Measurements from ENCODE around the gene TTBK1.

DNA sequence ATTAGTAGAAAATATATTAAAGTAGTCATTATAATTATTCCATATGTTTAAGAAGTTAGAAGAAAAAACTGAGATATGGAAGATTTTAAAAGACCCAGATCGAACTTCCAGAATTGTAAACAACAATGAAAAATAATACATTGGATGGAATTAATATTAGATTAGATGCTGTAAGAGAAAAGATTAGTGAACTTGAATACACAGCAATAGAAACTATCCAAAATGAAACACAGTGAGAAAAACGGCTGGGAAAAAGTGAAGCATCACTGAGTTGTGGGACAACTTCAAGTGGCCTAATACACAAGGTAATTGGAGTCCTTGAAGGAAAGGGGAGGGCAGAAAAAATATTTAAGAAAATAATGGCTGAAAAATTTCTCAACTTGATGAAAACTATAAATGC lies 4.2 kb upstream of the TTBK1 start:
- TF ChIP-seq POLR2A (IDR thresholded peaks at IDR 0.05): no peak
- TF ChIP-seq, protein P1, sequence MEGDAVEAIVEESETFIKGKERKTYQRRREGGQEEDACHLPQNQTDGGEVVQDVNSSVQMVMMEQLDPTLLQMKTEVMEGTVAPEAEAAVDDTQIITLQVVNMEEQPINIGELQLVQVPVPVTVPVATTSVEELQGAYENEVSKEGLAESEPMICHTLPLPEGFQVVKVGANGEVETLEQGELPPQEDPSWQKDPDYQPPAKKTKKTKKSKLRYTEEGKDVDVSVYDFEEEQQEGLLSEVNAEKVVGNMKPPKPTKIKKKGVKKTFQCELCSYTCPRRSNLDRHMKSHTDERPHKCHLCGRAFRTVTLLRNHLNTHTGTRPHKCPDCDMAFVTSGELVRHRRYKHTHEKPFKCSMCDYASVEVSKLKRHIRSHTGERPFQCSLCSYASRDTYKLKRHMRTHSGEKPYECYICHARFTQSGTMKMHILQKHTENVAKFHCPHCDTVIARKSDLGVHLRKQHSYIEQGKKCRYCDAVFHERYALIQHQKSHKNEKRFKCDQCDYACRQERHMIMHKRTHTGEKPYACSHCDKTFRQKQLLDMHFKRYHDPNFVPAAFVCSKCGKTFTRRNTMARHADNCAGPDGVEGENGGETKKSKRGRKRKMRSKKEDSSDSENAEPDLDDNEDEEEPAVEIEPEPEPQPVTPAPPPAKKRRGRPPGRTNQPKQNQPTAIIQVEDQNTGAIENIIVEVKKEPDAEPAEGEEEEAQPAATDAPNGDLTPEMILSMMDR (IDR thresholded peaks at IDR 0.05): no peak
- no peak for TF ChIP-seq POLR2AphosphoS5 (IDR thresholded peaks at IDR 0.05)
